Urinary bladder (tissue), 4 donors: ENCODE measurements around the gene DOCK4. TPM values are rescaled to one million over a fixed set of nuclear protein-coding genes. Genes with fewer than 3 reads are reported as not detected.

Source experiments
- DNase-seq: peaks from one replicate; pipeline ENCODE4 v3.0.0-alpha.2; 2015; ENCODE audit errors: extremely low spot score
- H3K27ac ChIP-seq: one replicate; pipeline ENCODE4 v1.5.1; 2013; ENCODE audit warnings: low read depth, mild to moderate bottlenecking, moderate library complexity
- H3K36me3 ChIP-seq: one replicate; pipeline ENCODE4 v1.6.1; 2013; ENCODE audit warnings: mild to moderate bottlenecking, moderate library complexity; ENCODE audit not compliant: insufficient read depth
- H3K4me1 ChIP-seq: one replicate; pipeline ENCODE4 v1.6.1; 2013; ENCODE audit warnings: mild to moderate bottlenecking, moderate library complexity; ENCODE audit not compliant: insufficient read depth
- H3K4me3 ChIP-seq: one replicate; pipeline ENCODE4 v1.5.1; 2013; ENCODE audit warnings: low read depth, low read length
- WGBS: extraction: QIAGEN DNeasy Blood & Tissue Kit; methylation state at CpG from one replicate; pipeline ENCODE4 v1.1.7; 2013; 5-methylcytosine and 5-hydroxymethylcytosine counted together
- polyA plus RNA-seq: library from polyadenylated mRNA; stranded (reverse); fragments of 200-250 nt; gene quantifications from one replicate; pipeline ENCODE4 v1.2.3, GENCODE V29; 2013
- total RNA-seq: library from RNA; depleted of rRNA; stranded (reverse); fragments of >200 nt; gene quantifications from one replicate; pipeline ENCODE4 v1.2.3, GENCODE V29; 2014
- donor health status: healthy with polysubstance abuse.
- donor health status: healthy.

The DOCK4 gene
- total and polyA plus RNA-seq, 2 donors: 5.9 to 46.5 TPM

DNA sequence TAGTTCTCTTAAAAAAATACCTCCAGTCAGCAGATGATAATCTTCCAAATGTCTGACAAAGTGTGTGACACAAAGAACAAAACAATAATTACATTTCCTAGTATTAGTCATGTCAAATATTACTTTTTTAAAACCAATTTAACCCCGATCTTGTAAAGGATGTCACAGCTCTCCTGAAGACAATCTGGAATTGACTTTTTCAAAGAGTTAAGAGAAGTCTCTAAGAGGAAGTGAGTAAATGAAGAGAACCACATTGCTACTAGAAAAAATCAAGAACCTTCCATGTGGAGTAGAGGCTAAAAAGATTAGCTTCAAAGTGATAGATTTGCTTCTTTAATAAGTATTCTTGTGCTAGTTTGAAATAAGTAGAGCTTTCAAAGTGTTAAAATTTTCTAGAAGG lies 425.7 kb downstream of the DOCK4 start:
- H3K4me3 ChIP-seq: no peak overlapping the region
- H3K36me3 ChIP-seq: no peaks in the 10 kb centered on the region
- 76% methylated on average over 1 of the region's 1 CpG for WGBS
- no peak for DNase-seq
- no peak overlapping the region for H3K27ac ChIP-seq
- no peaks in the 10 kb centered on the region for H3K4me1 ChIP-seq

DNA sequence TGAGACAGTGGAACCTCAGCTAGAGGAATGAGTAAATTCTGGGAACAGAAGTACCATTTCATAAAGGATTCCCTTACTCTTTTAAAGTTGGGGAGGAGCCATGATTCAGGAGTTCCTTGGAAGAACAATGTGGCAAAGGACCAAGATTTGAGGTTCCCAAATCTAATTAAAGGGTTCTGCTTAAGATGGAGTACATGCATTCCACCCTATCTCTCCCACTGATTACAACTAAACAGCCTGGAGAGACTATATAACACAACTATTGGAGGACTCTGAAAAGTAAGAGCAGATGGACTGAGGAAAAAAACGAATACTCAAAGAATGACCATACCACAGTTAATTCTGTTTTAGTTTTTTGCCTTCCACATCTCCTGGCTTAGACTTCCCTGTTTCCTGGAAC lies 431.0 kb downstream of the DOCK4 start:
- Histone ChIP-seq H3K36me3 (no peaks in the 10 kb centered on the region), H3K27ac (no peak overlapping the region), H3K4me1 (no peaks in the 10 kb centered on the region), H3K4me3 (no peak overlapping the region)
- no peak for DNase-seq
- 87% methylated on average over 1 of the region's 1 CpG for WGBS

DNA sequence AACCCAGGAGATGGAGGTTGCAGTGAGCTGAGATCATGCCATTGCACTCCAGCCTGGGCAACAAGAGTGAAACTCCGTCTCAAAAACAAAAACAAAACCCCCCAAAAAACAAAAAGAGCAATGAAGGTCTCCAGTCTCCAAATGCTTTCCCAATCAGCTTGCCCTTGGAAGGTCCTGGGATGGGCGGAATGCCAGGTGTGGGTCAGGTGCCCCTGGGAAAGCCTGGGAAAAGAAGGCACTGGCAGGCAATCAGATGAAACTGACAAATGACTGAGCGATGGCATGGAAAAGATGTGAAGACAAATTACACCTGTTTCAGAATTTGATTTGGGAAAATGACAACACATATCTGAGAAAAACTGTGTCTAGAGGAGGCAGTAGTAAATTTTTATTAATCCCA lies 433.5 kb downstream of the DOCK4 start:
- H3K4me1 ChIP-seq: no peaks in the 10 kb centered on the region
- no peak overlapping the region for H3K4me3 ChIP-seq
- H3K27ac ChIP-seq: no peak overlapping the region
- no peaks in the 10 kb centered on the region for H3K36me3 ChIP-seq
- 94% methylated on average over 3 of the region's 3 CpGs for WGBS
- DNase-seq: no peak

DNA sequence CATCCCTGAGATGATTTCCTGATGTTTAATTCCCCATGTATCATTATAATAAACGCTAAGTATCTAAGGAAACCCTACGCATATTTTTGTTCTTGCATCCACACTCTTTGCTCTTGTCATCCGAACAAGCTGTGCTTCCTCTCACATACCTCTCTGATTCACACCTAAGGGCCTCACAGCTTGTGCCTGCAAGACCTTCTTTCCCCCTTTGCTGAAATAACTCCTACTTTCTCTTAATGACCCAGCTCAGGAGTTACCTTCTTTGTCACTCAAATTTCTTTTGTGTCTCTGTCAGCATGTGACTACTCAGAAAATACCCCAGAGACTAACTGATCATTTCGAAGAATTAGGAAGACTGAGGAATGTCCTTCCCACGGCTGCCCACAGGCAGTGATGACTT lies 434.6 kb downstream of the DOCK4 start:
- WGBS: 94% methylated on average over 5 of the region's 5 CpGs
- H3K36me3 ChIP-seq: no peaks in the 10 kb centered on the region

DNA sequence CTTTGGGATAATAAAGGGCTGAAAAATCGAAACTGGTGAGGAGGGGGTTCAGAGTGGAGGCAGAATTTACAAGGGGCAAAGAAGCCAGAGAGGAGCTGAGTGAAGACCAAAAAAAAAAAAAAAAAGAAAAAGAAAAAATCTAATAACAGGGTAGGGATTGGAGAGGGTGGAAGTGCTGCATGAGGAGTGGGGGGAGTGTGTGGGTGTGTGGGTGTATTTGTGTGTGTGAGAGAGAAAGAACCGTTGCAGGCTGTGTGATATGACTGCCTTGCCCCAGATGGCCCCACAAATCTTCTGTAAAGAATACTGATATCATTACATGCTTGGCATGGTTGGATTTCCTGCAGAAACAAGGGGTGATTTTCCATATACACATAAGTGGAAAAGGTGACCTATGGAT lies 436.1 kb downstream of the DOCK4 start:
- DNase-seq: no peak
- Histone ChIP-seq H3K36me3 (no peaks in the 10 kb centered on the region), H3K4me3 (no peak overlapping the region), H3K4me1 (no peaks in the 10 kb centered on the region), H3K27ac (no peak overlapping the region)
- WGBS: 74% methylated on average over 2 of the region's 2 CpGs

More for the DNA sequence above, 434.6 kb downstream of the DOCK4 start:
- no peak overlapping the region for H3K4me3 ChIP-seq
- H3K27ac ChIP-seq: no peak overlapping the region
- no peaks in the 10 kb centered on the region for H3K4me1 ChIP-seq
- no peak for DNase-seq

DNA sequence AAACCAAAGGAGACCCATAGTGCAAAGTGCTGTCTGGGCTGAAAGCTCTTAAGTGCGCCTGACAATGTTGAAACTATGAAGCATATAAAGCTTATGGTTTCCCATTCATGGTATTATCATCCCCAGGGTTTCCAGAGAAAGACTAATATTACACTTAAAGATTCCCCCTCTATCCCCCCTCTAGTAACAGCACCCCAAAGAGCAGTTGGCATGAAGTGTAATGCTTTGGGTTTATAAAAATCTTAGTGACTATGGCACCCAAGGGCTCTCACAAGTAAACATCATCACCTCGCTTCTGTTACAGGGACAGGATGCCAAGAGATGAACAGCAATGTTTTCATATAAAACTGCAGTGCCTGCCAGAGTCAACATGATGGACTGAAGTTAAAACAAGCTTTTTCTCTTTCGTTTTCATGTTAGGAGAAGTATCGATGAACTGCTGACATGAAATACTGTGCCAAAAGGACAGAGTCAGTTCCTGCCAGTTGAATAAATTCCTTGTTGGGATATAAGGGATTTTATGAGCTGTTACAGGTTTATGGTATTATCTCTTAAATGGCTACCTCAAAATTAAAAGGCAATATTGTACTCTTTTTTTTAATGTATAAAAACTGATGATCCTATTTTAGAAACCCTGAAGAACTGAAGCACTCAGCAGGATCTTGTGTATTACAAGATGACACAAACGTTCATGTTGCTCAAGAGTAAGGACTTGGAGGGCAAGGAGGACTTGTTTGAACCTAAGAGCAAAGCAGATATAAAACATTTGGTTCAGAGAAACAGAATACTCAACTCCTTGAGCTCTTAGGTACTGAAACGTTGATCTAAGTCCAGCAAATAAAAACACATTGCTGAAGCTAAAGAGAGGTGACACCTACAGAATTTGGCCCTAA lies 440.2 kb downstream of the DOCK4 start:
- H3K4me1 ChIP-seq: no peaks in the 10 kb centered on the region
- H3K4me3 ChIP-seq: no peak overlapping the region
- no peak overlapping the region for H3K27ac ChIP-seq
- no peak for DNase-seq
- no peaks in the 10 kb centered on the region for H3K36me3 ChIP-seq
- WGBS: 47% methylated on average over 6 of the region's 6 CpGs

DNA sequence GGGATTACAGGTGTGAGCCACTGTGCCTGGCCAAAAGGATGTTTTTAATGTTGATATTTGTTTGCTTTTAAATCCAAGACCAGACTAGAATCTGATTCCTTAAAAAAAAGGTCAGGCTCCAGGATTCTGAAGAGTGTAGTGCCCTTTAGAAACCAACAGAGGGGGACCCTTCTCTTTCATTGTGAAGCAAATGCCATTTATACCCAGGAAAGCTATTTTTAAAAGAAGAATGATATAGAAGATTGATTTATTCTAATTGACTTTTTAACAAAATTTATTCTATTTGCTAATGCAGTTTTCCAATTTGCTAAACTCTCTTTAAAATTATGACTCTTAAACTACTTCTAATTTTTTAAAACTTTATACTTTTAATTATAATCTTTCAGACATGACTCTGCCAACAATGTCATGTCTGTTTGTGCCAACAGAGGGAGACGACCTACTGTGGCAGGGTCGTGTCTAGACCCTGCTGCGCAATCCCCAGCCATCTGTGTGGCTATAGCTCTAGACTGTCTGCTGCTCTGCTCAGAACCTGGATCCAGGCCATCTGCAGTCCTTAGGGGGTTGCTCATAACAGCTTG lies 442.9 kb downstream of the DOCK4 start:
- no peak for DNase-seq
- no peak overlapping the region for H3K27ac ChIP-seq
- no peaks in the 10 kb centered on the region for H3K36me3 ChIP-seq
- H3K4me3 ChIP-seq: no peak overlapping the region
- 32% methylated on average over 3 of the region's 3 CpGs for WGBS
- no peaks in the 10 kb centered on the region for H3K4me1 ChIP-seq

DNA sequence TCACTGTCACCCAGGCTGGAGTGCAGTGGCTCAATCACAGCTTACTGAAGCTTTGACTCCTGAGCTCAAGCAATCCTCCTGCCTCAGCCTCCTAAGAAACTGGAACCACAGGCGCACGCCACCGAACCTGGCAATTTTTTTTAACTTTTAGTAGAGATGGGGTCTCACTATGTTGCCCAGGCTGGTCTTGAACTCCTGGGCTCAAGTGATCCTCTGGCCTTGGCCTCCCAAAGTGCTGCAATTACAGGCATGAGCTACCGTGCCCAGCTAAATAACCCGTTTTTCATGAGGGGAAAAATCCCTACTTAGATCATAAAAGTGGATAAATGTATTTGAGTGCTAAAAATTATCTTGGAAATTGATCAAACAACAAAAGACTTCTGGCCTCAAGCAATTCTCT lies 443.4 kb downstream of the DOCK4 start:
- DNase-seq: no peak
- WGBS: 82% methylated on average over 5 of the region's 5 CpGs
- Histone ChIP-seq H3K4me3 (no peak overlapping the region), H3K27ac (no peak overlapping the region), H3K4me1 (no peaks in the 10 kb centered on the region), H3K36me3 (no peaks in the 10 kb centered on the region)

DNA sequence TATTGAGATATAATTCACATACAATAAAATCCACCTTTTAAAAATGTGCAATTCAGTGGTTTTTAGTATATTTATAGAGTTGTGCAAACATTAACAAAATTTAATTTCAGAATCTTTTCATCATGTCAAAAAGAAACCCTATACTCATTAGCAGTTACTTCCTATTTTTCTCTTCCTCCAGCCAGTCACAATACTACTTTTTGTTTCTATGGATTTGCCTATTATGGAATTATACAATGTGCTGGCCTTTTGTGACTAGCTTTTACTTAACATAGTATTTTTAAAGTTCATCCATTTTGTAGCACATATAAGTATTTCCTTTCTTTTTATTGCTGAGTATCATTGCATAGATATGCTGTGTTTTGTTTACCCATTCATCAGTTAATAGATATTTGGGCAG lies 444.0 kb downstream of the DOCK4 start:
- no peak for DNase-seq
- H3K4me3 ChIP-seq: no peak overlapping the region

DNA sequence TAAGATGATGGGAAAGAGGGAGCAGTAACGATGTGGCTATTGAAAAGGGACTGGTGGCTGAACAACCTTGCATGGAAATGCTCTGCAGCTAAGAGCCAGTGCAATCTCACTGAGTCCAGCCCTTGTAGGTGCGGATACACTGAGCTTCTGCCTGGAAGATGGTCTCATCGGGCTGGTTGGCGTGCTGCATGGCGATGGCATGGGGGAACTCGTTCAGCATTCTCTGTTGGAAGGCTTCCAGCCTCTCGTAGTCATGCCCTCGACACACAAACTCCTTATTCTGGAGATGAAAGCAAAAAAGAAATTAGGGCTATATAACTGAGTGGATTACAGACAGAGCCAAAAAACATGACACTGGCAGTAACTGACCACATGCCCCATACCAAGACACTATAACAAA lies 446.2 kb downstream of the DOCK4 start:
- 88% methylated on average over 8 of the region's 8 CpGs for WGBS
- no peak for DNase-seq
- Histone ChIP-seq H3K27ac (no peak overlapping the region), H3K36me3 (no peaks in the 10 kb centered on the region), H3K4me3 (no peak overlapping the region), H3K4me1 (no peaks in the 10 kb centered on the region)

More for the DNA sequence above, 444.0 kb downstream of the DOCK4 start:
- Histone ChIP-seq H3K27ac (no peak overlapping the region), H3K4me1 (no peaks in the 10 kb centered on the region), H3K36me3 (no peaks in the 10 kb centered on the region)

DNA sequence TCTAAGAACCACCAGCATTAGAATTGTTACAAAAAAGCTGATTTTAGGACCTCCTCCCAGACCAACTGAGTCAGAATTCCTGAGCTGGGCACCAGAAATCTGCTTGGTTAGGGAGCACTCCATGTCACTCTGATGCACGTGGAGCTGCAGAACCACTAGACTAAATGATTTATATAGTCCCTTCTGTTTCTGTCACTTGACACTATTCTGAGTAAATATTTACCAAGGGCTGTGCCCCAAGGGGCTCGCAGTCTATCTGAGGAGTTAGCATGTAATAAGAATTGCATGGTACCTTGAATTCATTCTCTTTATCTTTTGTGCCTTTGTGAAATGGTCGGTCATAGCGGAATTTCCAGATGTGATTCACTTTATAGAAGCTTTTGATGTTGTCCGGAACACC lies 447.9 kb downstream of the DOCK4 start:
- no peak overlapping the region for H3K4me3 ChIP-seq
- H3K36me3 ChIP-seq: no peaks in the 10 kb centered on the region
- no peak overlapping the region for H3K27ac ChIP-seq
- H3K4me1 ChIP-seq: no peaks in the 10 kb centered on the region
- DNase-seq: no peak
- WGBS: 85% methylated on average over 5 of the region's 5 CpGs

DNA sequence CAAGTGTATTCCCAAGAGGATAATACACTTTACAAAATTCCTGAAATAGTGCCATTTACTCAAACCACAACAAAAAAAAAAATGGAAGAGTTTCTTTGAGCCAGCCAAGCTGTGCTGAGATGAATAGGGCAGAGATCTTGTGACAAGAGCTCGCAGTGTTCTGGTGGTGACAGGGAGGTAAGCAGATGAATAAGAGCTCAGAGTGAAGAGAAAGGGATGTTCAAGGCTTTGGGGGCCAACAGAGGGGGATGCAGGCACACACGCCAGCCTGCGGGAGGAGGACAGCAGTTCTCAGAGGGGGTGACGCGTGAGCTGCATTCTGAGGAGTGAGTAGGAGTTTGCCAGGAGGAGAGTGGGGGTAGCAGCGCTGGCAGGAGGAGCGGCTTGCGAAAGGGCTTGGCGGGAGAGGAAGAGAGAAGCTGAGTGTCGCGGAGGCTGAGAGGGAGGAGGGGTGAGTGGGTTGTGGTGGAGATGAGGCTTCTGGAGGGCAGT lies 449.5 kb downstream of the DOCK4 start:
- no peak overlapping the region for H3K27ac ChIP-seq
- no peaks in the 10 kb centered on the region for H3K4me1 ChIP-seq
- H3K36me3 ChIP-seq: no peaks in the 10 kb centered on the region
- H3K4me3 ChIP-seq: no peak overlapping the region
- 59% methylated on average over 11 of the region's 11 CpGs for WGBS
- DNase-seq: no peak

DNA sequence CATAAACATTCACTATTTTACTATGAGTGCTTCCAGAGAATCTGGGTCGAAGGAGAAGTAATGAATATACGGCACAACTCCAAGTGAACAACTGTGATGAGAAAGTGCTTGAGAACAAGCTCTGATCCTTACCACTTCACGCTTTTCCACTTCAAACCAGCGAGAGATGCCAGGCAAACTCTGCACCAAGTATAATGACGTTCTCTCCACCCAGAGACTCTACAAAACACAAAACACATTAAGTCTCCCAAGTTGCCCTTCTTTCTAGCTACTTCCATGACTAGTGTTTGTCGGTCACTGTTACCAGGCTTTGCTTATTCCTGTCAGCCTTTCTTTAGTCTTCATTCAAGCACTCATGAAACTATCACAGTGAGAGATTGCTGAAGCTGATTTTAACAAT lies 450.8 kb downstream of the DOCK4 start:
- Histone ChIP-seq H3K36me3 (no peaks in the 10 kb centered on the region), H3K4me3 (no peak overlapping the region), H3K4me1 (no peaks in the 10 kb centered on the region), H3K27ac (no peak overlapping the region)
- 92% methylated on average over 6 of the region's 6 CpGs for WGBS
- no peak for DNase-seq

DNA sequence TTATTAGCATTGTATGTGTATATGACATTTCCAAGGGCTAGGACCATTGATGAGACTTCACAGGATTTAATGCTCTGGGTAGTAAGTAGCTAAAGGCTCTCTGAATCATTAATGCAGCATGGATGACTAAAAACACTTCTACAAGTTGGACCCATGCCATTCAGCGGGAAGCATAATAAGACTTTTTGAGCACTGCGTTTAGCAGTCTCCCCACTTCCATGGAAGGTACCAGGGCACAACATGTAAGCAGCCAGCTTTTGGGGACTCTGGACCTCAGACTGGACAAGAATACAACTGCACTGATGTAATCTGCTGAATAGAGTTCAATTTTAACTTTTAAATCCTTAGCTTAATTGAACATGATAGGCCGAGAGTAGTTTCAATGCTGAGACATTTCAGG lies 452.2 kb downstream of the DOCK4 start:
- H3K4me3 ChIP-seq: no peak overlapping the region
- WGBS: 73% methylated on average over 3 of the region's 3 CpGs
- no peak for DNase-seq
- H3K27ac ChIP-seq: no peak overlapping the region
- no peaks in the 10 kb centered on the region for H3K36me3 ChIP-seq
- no peaks in the 10 kb centered on the region for H3K4me1 ChIP-seq
